Stimulated activated CD4-positive, alpha-beta T cell treated with anti-CD3 and anti-CD28 coated beads, Interleukin-4, amount 100 ng/mL, for 4 hours (primary cell): Measurements from ENCODE around the gene THSD1.
"Not testable (repeated sequence)": the region's sequence is repeated elsewhere in the genome, so short reads cannot be mapped to it uniquely, and the experiment has no call there.

ENCODE experiments used
- DNase-seq, 2 experiments: peaks; one replicate each; pipeline ENCODE4 v3.0.0-alpha.2; 2020

The THSD1 gene

GRCh38 chr13:52407436-52407835, 1.5 kb upstream of the THSD1 start:
- DNase-seq: not testable (repeated sequence)

GRCh38 chr13:52406629-52407028, 657 bp upstream of the THSD1 start:
- DNase-seq: no peak

- DNase-seq: no peak
Observed at GRCh38 chr13:52405369-52405766, 604 bp downstream of the THSD1 start.

- DNase-seq: no peak
Observed at GRCh38 chr13:52399708-52400107, 6.3 kb downstream of the THSD1 start.

- DNase-seq: no peak
Observed at GRCh38 chr13:52399046-52399445, 6.9 kb downstream of the THSD1 start.

GRCh38 chr13:52395704-52396103, 10.3 kb downstream of the THSD1 start:
- DNase-seq: no peak

GRCh38 chr13:52394586-52394985, 11.4 kb downstream of the THSD1 start:
- DNase-seq: no peak

- no peak for DNase-seq
Observed at GRCh38 chr13:52393572-52394357, 12.2 kb downstream of the THSD1 start.

- no peak for DNase-seq
Observed at GRCh38 chr13:52387721-52388120, 18.3 kb downstream of the THSD1 start.

- DNase-seq: no peak
Observed at GRCh38 chr13:52385870-52386269, 20.1 kb downstream of the THSD1 start.

- no peak for DNase-seq
Observed at GRCh38 chr13:52383366-52383765, 22.6 kb downstream of the THSD1 start.

GRCh38 chr13:52378312-52378711, 27.7 kb downstream of the THSD1 start:
- DNase-seq: no peak

GRCh38 chr13:52377898-52378297, 28.1 kb downstream of the THSD1 start:
- DNase-seq: no peak

- no peak for DNase-seq
Observed at GRCh38 chr13:52374873-52375411, 31.0 kb downstream of the THSD1 start.

GRCh38 chr13:52374389-52374788, 31.6 kb downstream of the THSD1 start:
- DNase-seq: no peak

- not testable (repeated sequence) for DNase-seq
Observed at GRCh38 chr13:52373277-52373676, 32.7 kb downstream of the THSD1 start.

GRCh38 chr13:52371736-52372247, 34.2 kb downstream of the THSD1 start:
- no peak for DNase-seq

GRCh38 chr13:52366291-52366690, 39.7 kb downstream of the THSD1 start:
- DNase-seq: no peak

GRCh38 chr13:52362169-52362887, 43.6 kb downstream of the THSD1 start:
- not testable (repeated sequence) for DNase-seq

- DNase-seq: no peak
Observed at GRCh38 chr13:52361225-52361624, 44.7 kb downstream of the THSD1 start.

GRCh38 chr13:52359534-52359933, 46.4 kb downstream of the THSD1 start:
- DNase-seq: no peak

- no peak for DNase-seq
Observed at GRCh38 chr13:52356327-52356726, 49.6 kb downstream of the THSD1 start.

GRCh38 chr13:52353193-52353592, 52.8 kb downstream of the THSD1 start:
- DNase-seq: no peak
